GM23338 (cell line): ENCODE data around the gene FOXP1.

Experiments
- CREB1 ChIP-seq: fragments of 250-450 bp; sonication (Bioruptor Pico); IDR thresholded peaks from 2 replicates; pipeline ENCODE4 v1.5.0; 2020; ENCODE audit warnings: low read depth, mild to moderate bottlenecking, moderate library complexity
- EZH2 ChIP-seq: fragments of 200-600 bp; sonication (generic); IDR thresholded peaks from one replicate; pipeline ENCODE4 v1.8.0; 2017; ENCODE audit warnings: antibody characterized with exemption, mild to moderate bottlenecking, low read depth; ENCODE audit not compliant: unreplicated experiment
- EZH2phosphoT487 ChIP-seq: fragments of 200-600 bp; sonication (generic); IDR thresholded peaks from one replicate; pipeline ENCODE4 v1.8.1; 2018; ENCODE audit warnings: antibody characterized with exemption; ENCODE audit not compliant: unreplicated experiment
- POLR2AphosphoS5 ChIP-seq: IDR thresholded peaks from 2 replicates; pipeline ENCODE4 v1.6.1; 2016; ENCODE audit warnings: antibody characterized with exemption, low read depth
- STAT1 ChIP-seq: IDR thresholded peaks from one replicate; pipeline ENCODE4 v1.6.1; 2016; ENCODE audit warnings: antibody characterized with exemption; ENCODE audit not compliant: unreplicated experiment
- ZNF331 ChIP-seq: fragments of 250-450 bp; sonication (Bioruptor Pico); IDR thresholded peaks from 2 replicates; pipeline ENCODE4 v1.5.0; 2020; ENCODE audit warnings: low read depth, mild to moderate bottlenecking, moderate library complexity
- ZNF462 ChIP-seq: fragments of 250-450 bp; sonication (Bioruptor Pico); IDR thresholded peaks from 2 replicates; pipeline ENCODE4 v1.5.0; 2020; ENCODE audit warnings: mild to moderate bottlenecking, moderate library complexity
- TF ChIP-seq, protein P1 (sequence below), 2 experiments: fragments of 200-600 bp in 1 of 2; sonication (generic) in 1 of 2; conservative IDR thresholded peaks; 2 replicates each; pipeline versions ENCODE4 v1.5.1 to v1.6.1; 2016 to 2017; ENCODE audit warnings: antibody characterized with exemption in 2 of 2, low read depth in 2 of 2, mild to moderate bottlenecking in 2 of 2, moderate library complexity in 1 of 2
- TF ChIP-seq, protein P2 (sequence below): IDR thresholded peaks from one replicate; pipeline ENCODE4 v1.6.1; 2018; ENCODE audit warnings: antibody characterized with exemption; ENCODE audit not compliant: unreplicated experiment

DNA sequence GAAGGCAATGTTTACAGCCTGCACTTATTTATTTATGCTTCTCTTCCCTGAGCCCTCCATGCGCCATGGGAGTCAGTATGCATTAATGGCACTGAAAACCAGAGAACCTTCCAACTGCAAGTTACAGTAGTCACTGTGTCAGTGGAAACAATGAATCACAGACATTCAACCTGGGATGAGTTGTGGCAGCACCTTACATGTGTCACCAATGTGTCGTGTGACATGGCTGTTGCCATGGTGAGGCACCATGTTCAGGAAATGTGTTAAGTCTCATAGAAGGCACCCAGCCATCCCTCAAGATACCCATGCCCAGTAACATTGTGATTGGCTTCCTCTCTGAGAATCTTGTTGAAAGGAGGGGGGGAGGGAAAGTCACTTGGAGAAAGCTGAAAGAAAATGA is 105.0 kb downstream of the FOXP1 start:
- TF ChIP-seq, protein P1, sequence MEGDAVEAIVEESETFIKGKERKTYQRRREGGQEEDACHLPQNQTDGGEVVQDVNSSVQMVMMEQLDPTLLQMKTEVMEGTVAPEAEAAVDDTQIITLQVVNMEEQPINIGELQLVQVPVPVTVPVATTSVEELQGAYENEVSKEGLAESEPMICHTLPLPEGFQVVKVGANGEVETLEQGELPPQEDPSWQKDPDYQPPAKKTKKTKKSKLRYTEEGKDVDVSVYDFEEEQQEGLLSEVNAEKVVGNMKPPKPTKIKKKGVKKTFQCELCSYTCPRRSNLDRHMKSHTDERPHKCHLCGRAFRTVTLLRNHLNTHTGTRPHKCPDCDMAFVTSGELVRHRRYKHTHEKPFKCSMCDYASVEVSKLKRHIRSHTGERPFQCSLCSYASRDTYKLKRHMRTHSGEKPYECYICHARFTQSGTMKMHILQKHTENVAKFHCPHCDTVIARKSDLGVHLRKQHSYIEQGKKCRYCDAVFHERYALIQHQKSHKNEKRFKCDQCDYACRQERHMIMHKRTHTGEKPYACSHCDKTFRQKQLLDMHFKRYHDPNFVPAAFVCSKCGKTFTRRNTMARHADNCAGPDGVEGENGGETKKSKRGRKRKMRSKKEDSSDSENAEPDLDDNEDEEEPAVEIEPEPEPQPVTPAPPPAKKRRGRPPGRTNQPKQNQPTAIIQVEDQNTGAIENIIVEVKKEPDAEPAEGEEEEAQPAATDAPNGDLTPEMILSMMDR (conservative IDR thresholded peaks at IDR 0.05; ENCODE audit: low read depth in 2 of 2): no peak
- TF ChIP-seq, protein P2, sequence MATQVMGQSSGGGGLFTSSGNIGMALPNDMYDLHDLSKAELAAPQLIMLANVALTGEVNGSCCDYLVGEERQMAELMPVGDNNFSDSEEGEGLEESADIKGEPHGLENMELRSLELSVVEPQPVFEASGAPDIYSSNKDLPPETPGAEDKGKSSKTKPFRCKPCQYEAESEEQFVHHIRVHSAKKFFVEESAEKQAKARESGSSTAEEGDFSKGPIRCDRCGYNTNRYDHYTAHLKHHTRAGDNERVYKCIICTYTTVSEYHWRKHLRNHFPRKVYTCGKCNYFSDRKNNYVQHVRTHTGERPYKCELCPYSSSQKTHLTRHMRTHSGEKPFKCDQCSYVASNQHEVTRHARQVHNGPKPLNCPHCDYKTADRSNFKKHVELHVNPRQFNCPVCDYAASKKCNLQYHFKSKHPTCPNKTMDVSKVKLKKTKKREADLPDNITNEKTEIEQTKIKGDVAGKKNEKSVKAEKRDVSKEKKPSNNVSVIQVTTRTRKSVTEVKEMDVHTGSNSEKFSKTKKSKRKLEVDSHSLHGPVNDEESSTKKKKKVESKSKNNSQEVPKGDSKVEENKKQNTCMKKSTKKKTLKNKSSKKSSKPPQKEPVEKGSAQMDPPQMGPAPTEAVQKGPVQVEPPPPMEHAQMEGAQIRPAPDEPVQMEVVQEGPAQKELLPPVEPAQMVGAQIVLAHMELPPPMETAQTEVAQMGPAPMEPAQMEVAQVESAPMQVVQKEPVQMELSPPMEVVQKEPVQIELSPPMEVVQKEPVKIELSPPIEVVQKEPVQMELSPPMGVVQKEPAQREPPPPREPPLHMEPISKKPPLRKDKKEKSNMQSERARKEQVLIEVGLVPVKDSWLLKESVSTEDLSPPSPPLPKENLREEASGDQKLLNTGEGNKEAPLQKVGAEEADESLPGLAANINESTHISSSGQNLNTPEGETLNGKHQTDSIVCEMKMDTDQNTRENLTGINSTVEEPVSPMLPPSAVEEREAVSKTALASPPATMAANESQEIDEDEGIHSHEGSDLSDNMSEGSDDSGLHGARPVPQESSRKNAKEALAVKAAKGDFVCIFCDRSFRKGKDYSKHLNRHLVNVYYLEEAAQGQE: no peak
- TF ChIP-seq EZH2: no peak
- TF ChIP-seq EZH2phosphoT487: no peak
- no peak for TF ChIP-seq POLR2AphosphoS5
- no peak for TF ChIP-seq CREB1 (CRISPR knock-in tag)
- TF ChIP-seq ZNF331: no peak
- TF ChIP-seq STAT1: no peak
- no peak for TF ChIP-seq ZNF462
